Osteoblast (primary cell): ENCODE data around the gene PPP1R9A. TPM values are rescaled to one million over a fixed set of nuclear protein-coding genes. Genes with fewer than 3 reads are reported as not detected.

Experiments
- DNase-seq: peaks from one replicate; pipeline ENCODE4 v3.0.0; 2011; ENCODE audit warnings: low spot score, mixed read lengths; ENCODE audit not compliant: insufficient read length; ENCODE audit errors: missing footprints
- H2AFZ ChIP-seq: 2 replicates; pipeline ENCODE4 v1.6.0; 2011; ENCODE audit warnings: mild to moderate bottlenecking, low read length
- H3K27ac ChIP-seq: 2 replicates; pipeline ENCODE4 v1.5.1; 2011; ENCODE audit warnings: mild to moderate bottlenecking, low read depth, low read length, moderate library complexity
- H3K27me3 ChIP-seq: 2 replicates; pipeline ENCODE4 v1.6.0; 2012; ENCODE audit warnings: mild to moderate bottlenecking, control low read depth, inconsistent platforms, low read length, moderate library complexity; ENCODE audit not compliant: insufficient read depth
- H3K36me3 ChIP-seq: 2 replicates; pipeline ENCODE4 v1.5.1; 2011; ENCODE audit warnings: mild to moderate bottlenecking, low read length, control low read depth, moderate library complexity; ENCODE audit not compliant: insufficient read depth
- H3K4me1 ChIP-seq: 2 replicates; pipeline ENCODE4 v1.5.1; 2011; ENCODE audit warnings: mild to moderate bottlenecking, low read length, control low read depth, moderate library complexity; ENCODE audit not compliant: insufficient read depth
- H3K4me2 ChIP-seq: 2 replicates; pipeline ENCODE4 v1.6.0; 2011; ENCODE audit warnings: mild to moderate bottlenecking, low read length; ENCODE audit not compliant: insufficient read depth
- H3K4me3 ChIP-seq: fragments of 200-600 bp; sonication (generic); 3 replicates; pipeline ENCODE4 v1.5.1; 2012; ENCODE audit warnings: mild to moderate bottlenecking, low read length, inconsistent platforms; ENCODE audit not compliant: insufficient read depth
- H3K79me2 ChIP-seq: 2 replicates; pipeline ENCODE4 v1.6.0; 2012; ENCODE audit warnings: mild to moderate bottlenecking, low read length, control low read depth, inconsistent platforms; ENCODE audit not compliant: insufficient read depth
- H3K9me3 ChIP-seq: 2 replicates; pipeline ENCODE4 v1.5.1; 2011; ENCODE audit warnings: low read depth, low read length, control low read depth
- H4K20me1 ChIP-seq: 2 replicates; pipeline ENCODE4 v1.6.0; 2012; ENCODE audit warnings: mild to moderate bottlenecking, low read length, control low read depth; ENCODE audit not compliant: insufficient read depth
- total RNA-seq: library from RNA; depleted of rRNA; stranded (reverse); fragments of >200 nt; gene quantifications from 2 replicates; pipeline ENCODE4 v1.2.3, GENCODE V29; 2012
- TF ChIP-seq, protein P1 (sequence below): IDR thresholded peaks from 2 replicates; pipeline ENCODE4 v1.5.1; 2011; ENCODE audit warnings: mild to moderate bottlenecking, low read depth, low read length, moderate library complexity; ENCODE audit errors: extremely low read depth

The PPP1R9A gene
- total RNA-seq, 1 donor: under 0.01 TPM

DNA sequence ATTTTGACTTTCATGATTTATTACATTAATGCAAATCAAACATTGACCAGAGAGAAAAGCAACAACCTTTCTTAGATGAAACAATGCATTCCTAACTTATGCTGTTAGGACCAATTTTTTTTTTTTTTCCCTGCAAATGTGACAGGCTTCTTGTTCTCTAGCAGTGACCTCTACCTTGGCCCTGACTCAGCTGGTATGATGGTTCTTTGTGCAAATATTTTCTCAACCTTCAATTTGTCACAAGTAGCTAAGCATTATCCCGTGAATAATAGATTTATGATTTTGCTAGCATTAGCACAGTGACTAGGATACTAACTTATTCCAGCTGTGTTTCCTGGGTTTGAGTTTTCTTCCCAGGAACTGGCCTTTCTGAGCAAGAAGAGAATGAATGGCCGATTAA, 64.9 kb downstream of the PPP1R9A start:
- Histone ChIP-seq H3K4me2 (no peak overlapping the region), H3K27ac (no peak overlapping the region)
- DNase-seq: no peak

DNA sequence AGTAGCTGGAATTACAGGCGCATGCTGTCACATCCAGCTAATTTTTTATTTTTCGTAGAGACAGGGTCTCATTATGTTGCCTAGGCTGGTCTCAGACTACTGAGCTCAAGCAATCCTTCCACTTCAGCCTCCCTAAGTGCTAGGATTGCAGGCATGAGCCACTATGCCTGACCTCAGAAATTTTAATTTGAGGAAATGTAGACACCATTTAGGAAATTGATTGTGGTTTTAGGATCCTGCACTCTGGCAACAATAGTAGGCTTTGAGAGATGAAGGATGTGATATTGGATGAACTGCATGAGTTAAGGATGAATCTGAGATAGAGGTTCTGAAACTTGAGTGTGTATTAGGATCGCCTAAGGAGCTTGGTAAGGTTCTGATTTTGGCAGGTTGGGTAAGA, 66.5 kb downstream of the PPP1R9A start:
- H3K4me2 ChIP-seq: no peak overlapping the region
- DNase-seq: no peak
- no peaks in the 10 kb centered on the region for H4K20me1 ChIP-seq
- H3K27me3 ChIP-seq: no peaks in the 10 kb centered on the region
- peaks cover 2% of the 10 kb centered on the region for H3K4me1 ChIP-seq
- H3K4me3 ChIP-seq: no peak overlapping the region
- H2AFZ ChIP-seq: no peak overlapping the region
- no peak overlapping the region for H3K27ac ChIP-seq
- H3K9me3 ChIP-seq: no peaks in the 10 kb centered on the region
- no peaks in the 10 kb centered on the region for H3K36me3 ChIP-seq
- no peaks in the 10 kb centered on the region for H3K79me2 ChIP-seq
- TF ChIP-seq, protein P1, sequence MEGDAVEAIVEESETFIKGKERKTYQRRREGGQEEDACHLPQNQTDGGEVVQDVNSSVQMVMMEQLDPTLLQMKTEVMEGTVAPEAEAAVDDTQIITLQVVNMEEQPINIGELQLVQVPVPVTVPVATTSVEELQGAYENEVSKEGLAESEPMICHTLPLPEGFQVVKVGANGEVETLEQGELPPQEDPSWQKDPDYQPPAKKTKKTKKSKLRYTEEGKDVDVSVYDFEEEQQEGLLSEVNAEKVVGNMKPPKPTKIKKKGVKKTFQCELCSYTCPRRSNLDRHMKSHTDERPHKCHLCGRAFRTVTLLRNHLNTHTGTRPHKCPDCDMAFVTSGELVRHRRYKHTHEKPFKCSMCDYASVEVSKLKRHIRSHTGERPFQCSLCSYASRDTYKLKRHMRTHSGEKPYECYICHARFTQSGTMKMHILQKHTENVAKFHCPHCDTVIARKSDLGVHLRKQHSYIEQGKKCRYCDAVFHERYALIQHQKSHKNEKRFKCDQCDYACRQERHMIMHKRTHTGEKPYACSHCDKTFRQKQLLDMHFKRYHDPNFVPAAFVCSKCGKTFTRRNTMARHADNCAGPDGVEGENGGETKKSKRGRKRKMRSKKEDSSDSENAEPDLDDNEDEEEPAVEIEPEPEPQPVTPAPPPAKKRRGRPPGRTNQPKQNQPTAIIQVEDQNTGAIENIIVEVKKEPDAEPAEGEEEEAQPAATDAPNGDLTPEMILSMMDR: no peak

More for the DNA sequence above, 64.9 kb downstream of the PPP1R9A start:
- H2AFZ ChIP-seq: no peak overlapping the region
- H3K36me3 ChIP-seq: no peaks in the 10 kb centered on the region
- H3K79me2 ChIP-seq: no peaks in the 10 kb centered on the region
- peaks cover 2% of the 10 kb centered on the region for H3K4me1 ChIP-seq
- H3K27me3 ChIP-seq: no peaks in the 10 kb centered on the region
- no peaks in the 10 kb centered on the region for H4K20me1 ChIP-seq
- no peak overlapping the region for H3K4me3 ChIP-seq
- TF ChIP-seq, protein P1: no peak
- H3K9me3 ChIP-seq: no peaks in the 10 kb centered on the region

DNA sequence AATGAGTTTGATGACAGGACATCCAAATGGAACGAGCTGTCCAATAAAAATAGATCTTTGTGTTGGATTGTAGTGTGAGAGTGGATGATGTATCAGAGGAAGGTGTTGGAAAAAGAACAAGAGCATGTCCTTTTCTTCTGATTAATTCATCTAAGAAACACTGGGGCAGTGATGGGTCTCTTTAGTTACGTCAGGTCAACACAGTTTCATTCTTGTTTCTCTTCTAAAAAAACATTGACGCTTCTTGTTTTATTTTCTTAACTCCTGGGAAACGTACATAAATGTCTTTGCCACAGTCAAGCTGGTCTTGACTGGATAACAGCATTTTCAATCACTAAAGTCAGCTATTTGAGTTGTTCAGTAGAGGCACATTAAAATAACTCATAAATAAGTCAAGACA, 67.0 kb downstream of the PPP1R9A start:
- no peak overlapping the region for H3K27ac ChIP-seq
- TF ChIP-seq, protein P1: no peak
- no peaks in the 10 kb centered on the region for H4K20me1 ChIP-seq
- H3K9me3 ChIP-seq: no peaks in the 10 kb centered on the region
- DNase-seq: no peak
- no peaks in the 10 kb centered on the region for H3K36me3 ChIP-seq
- H3K4me1 ChIP-seq: peaks cover 2% of the 10 kb centered on the region
- H3K4me2 ChIP-seq: no peak overlapping the region
- no peak overlapping the region for H2AFZ ChIP-seq
- H3K79me2 ChIP-seq: no peaks in the 10 kb centered on the region
- no peak overlapping the region for H3K4me3 ChIP-seq
- no peaks in the 10 kb centered on the region for H3K27me3 ChIP-seq

DNA sequence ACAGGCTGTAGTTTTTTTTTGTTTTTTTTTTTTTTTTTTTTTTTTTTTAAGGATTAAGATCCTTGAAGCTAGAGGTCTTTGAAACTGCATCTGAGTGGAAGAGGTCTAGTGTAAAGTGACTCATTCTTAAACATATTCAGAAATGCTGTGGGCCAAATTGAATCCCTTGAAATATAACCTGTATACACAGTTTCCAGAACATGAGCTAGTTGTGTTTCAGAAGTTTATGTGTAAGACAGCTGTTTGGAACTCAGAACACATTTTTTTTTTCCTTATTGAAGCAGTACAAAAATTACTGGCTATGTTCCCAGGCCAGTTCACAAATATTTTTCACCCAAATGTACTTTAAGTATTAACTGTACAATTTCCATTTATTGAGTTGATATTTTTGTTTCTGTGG, 67.9 kb downstream of the PPP1R9A start:
- no peak overlapping the region for H3K4me3 ChIP-seq
- H3K79me2 ChIP-seq: no peaks in the 10 kb centered on the region
- H3K4me2 ChIP-seq: no peak overlapping the region
- peaks cover 2% of the 10 kb centered on the region for H3K4me1 ChIP-seq
- no peaks in the 10 kb centered on the region for H3K27me3 ChIP-seq
- H3K27ac ChIP-seq: no peak overlapping the region
- no peak for DNase-seq
- TF ChIP-seq, protein P1: no peak
- no peaks in the 10 kb centered on the region for H4K20me1 ChIP-seq
- no peaks in the 10 kb centered on the region for H3K9me3 ChIP-seq
- no peaks in the 10 kb centered on the region for H3K36me3 ChIP-seq
- H2AFZ ChIP-seq: no peak overlapping the region
